Liver (tissue), 9 donors: Measurements from ENCODE around the gene CDC45. TPM values are rescaled to one million over a fixed set of nuclear protein-coding genes. Genes with fewer than 3 reads are reported as not detected.

ENCODE experiments used
- DNase-seq: peaks from one replicate; pipeline ENCODE4 v3.0.0-alpha.2; 2017; ENCODE audit warnings: low spot score
- H3K27ac ChIP-seq, 2 donors: one replicate each; pipeline ENCODE4 v1.7.0; 2013; ENCODE audit warnings: inconsistent platforms in 2 of 2, low read length in 2 of 2, control low read depth in 1 of 2, low read depth in 1 of 2, mild to moderate bottlenecking in 1 of 2
- H3K27me3 ChIP-seq, 4 donors: one replicate each; pipeline versions ENCODE4 v1.6.1 to v1.7.0; 2013; ENCODE audit warnings: low read length in 3 of 4, inconsistent platforms in 1 of 4, mild to moderate bottlenecking in 1 of 4, moderate library complexity in 1 of 4; ENCODE audit not compliant: control insufficient read depth in 4 of 4, insufficient read depth in 4 of 4
- H3K36me3 ChIP-seq, 4 donors: one replicate each; pipeline versions ENCODE4 v1.6.1 to v1.7.0; 2013; ENCODE audit warnings: low read length in 3 of 4, mild to moderate bottlenecking in 3 of 4, low read depth in 1 of 4, moderate library complexity in 1 of 4; ENCODE audit not compliant: control insufficient read depth in 4 of 4, insufficient read depth in 3 of 4
- H3K4me1 ChIP-seq, 4 donors: one replicate each; pipeline versions ENCODE4 v1.6.1 to v1.7.0; 2013; ENCODE audit warnings: low read length in 3 of 4, mild to moderate bottlenecking in 3 of 4, moderate library complexity in 1 of 4; ENCODE audit not compliant: control insufficient read depth in 4 of 4, insufficient read depth in 4 of 4
- H3K4me3 ChIP-seq, 3 donors: one replicate each; pipeline versions ENCODE4 v1.6.1 to v1.7.0; 2013; ENCODE audit warnings: low read length in 3 of 3, control low read depth in 1 of 3, low read depth in 1 of 3, mild to moderate bottlenecking in 1 of 3
- H3K9ac ChIP-seq, 2 donors: one replicate each; pipeline ENCODE4 v1.7.0; 2013; ENCODE audit warnings: low read length in 2 of 2, mild to moderate bottlenecking in 2 of 2, moderate library complexity in 2 of 2, control low read depth in 1 of 2, low read depth in 1 of 2
- H3K9me3 ChIP-seq, 4 donors: one replicate each; pipeline versions ENCODE4 v1.6.1 to v1.7.0; 2013; ENCODE audit warnings: low read length in 3 of 4; ENCODE audit not compliant: control insufficient read depth in 4 of 4
- ATF3 ChIP-seq: IDR thresholded peaks from 2 replicates; pipeline ENCODE4 v1.6.1; 2016; ENCODE audit warnings: antibody characterized with exemption
- EGR1 ChIP-seq, 2 donors: IDR thresholded peaks; 2 replicates each; pipeline ENCODE4 v1.6.1; 2016 to 2018; ENCODE audit warnings: antibody characterized with exemption in 2 of 2, low read depth in 2 of 2
- FOXA1 ChIP-seq: IDR thresholded peaks from 2 replicates; pipeline ENCODE4 v1.6.1; 2016; ENCODE audit warnings: antibody characterized with exemption
- FOXA2 ChIP-seq: IDR thresholded peaks from 2 replicates; pipeline ENCODE4 v1.6.1; 2016; ENCODE audit warnings: antibody characterized with exemption
- GABPA ChIP-seq, 2 donors: IDR thresholded peaks in 1 of 2; conservative IDR thresholded peaks in 1 of 2; 2 replicates each; pipeline ENCODE4 v1.6.1; 2016; ENCODE audit warnings: antibody characterized with exemption in 2 of 2, mild to moderate bottlenecking in 1 of 2, moderate library complexity in 1 of 2
- HNF4A ChIP-seq, 2 donors: conservative IDR thresholded peaks; 2 replicates each; pipeline ENCODE4 v1.6.1; 2016; ENCODE audit warnings: antibody characterized with exemption in 2 of 2, mild to moderate bottlenecking in 2 of 2
- HNF4G ChIP-seq: IDR thresholded peaks from 2 replicates; pipeline ENCODE4 v1.6.1; 2016; ENCODE audit warnings: antibody characterized with exemption
- JUND ChIP-seq, 2 donors: IDR thresholded peaks; 2 replicates each; pipeline ENCODE4 v1.6.1; 2016; ENCODE audit warnings: antibody characterized with exemption in 2 of 2
- MAX ChIP-seq: IDR thresholded peaks from 2 replicates; pipeline ENCODE4 v1.6.1; 2016; ENCODE audit warnings: antibody characterized with exemption
- NR2F2 ChIP-seq: IDR thresholded peaks from 2 replicates; pipeline ENCODE4 v1.6.1; 2016; ENCODE audit warnings: antibody characterized with exemption
- REST ChIP-seq: IDR thresholded peaks from 2 replicates; pipeline ENCODE4 v1.6.1; 2016; ENCODE audit warnings: antibody characterized with exemption, mild to moderate bottlenecking
- RXRA ChIP-seq, 2 donors: IDR thresholded peaks; 2 replicates each; pipeline ENCODE4 v1.6.1; 2017 to 2018; ENCODE audit warnings: antibody characterized with exemption in 2 of 2, mild to moderate bottlenecking in 1 of 2
- SP1 ChIP-seq: IDR thresholded peaks from 2 replicates; pipeline ENCODE4 v1.6.1; 2018; ENCODE audit warnings: antibody characterized with exemption, mild to moderate bottlenecking
- TAF1 ChIP-seq: conservative IDR thresholded peaks from 2 replicates; pipeline ENCODE4 v1.6.1; 2016; ENCODE audit warnings: antibody characterized with exemption, mild to moderate bottlenecking
- ZBTB33 ChIP-seq: IDR thresholded peaks from 2 replicates; pipeline ENCODE4 v1.6.1; 2016; ENCODE audit warnings: antibody characterized with exemption
- WGBS: extraction: QIAGEN DNeasy Blood & Tissue Kit; methylation state at CpG from one replicate; pipeline ENCODE4 v1.1.7; 2013; 5-methylcytosine and 5-hydroxymethylcytosine counted together
- polyA plus RNA-seq, 2 donors: library from polyadenylated mRNA; stranded (reverse) in 1 of 2; unstranded in 1 of 2; fragments of 200-250 nt in 1 of 2; fragments of >200 nt in 1 of 2; fragmentation: Nextera tagmentation in 1 of 2; extraction: Ambion mirVana in 1 of 2; gene quantifications; one replicate each; pipeline versions ENCODE4 v1.2.1 to v1.2.3, GENCODE V29; 2013 to 2015
- total RNA-seq, 2 donors: library from RNA; depleted of rRNA; stranded (reverse); fragments of >200 nt; gene quantifications; one replicate each; pipeline ENCODE4 v1.2.3, GENCODE V29; 2014
- TF ChIP-seq, protein P1 (sequence below): fragments of 150-350 bp; IDR thresholded peaks from 2 replicates; pipeline ENCODE4 v1.5.1; 2017; ENCODE audit warnings: improper control_type of control experiment, low read depth, low read length; ENCODE audit not compliant: missing input control
- donor health status: healthy.
- donor health status: healthy.
- donor health status: healthy.
- donor health status: healthy.
- donor health status: healthy.

Gene CDC45
- total and polyA plus RNA-seq, 4 donors, result 0.33 to 15.5 (median 0.94) TPM

DNA sequence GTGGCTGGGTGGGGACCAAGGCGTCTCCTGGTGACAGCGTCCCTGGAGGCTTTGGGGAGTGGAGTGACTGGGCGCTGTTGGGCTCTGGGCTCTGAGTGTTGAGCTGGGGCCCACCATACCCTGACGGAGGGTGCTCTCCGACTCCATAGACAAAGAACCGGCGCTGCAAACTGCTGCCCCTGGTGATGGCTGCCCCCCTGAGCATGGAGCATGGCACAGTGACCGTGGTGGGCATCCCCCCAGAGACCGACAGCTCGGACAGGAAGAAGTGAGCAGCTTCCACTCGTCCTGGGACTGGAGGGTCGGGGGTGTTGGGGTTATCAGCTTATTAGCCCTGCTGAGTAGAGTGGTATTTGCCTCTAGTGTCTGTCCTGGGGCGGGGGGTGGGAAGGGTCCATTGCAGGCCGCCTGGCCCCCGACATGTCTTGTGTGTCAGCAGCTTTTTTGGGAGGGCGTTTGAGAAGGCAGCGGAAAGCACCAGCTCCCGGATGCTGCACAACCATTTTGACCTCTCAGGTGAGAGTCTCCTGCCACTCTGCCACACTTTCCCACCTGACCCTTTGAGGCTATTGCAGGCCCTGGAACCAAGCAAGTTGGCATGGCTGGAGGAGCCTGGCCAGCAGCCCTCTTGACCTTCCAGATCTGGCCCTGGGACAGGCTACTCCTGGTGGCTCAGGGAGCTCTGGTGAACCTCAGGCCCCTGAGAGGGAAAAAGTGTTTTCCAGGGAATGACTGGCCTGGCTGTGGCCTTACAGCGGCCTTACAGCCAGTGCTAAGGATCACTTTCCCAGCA, 36.9 kb downstream of the CDC45 start:
- Histone ChIP-seq H3K4me1 (no peaks in the 10 kb centered on the region), H3K9me3 (no peaks in the 10 kb centered on the region), H3K36me3 (no peaks in the 10 kb centered on the region), H3K4me3 (no peak overlapping the region), H3K27me3 (no peaks in the 10 kb centered on the region), H3K27ac (no peak overlapping the region), H3K9ac (no peak overlapping the region)
- 92% methylated on average over 19 of the region's 19 CpGs for WGBS
- TF ChIP-seq JUND (IDR thresholded peaks at IDR 0.05) (no peak), SP1 (no peak), RXRA (IDR thresholded peaks at IDR 0.05) (no peak), REST (no peak), ZBTB33 (no peak), HNF4G (no peak), NR2F2 (no peak), MAX (no peak), TAF1 (no peak), GABPA (IDR thresholded peaks at IDR 0.05 in 1 of 2, conservative IDR thresholded peaks at IDR 0.05 in 1 of 2) (no peak), EGR1 (IDR thresholded peaks at IDR 0.05; ENCODE audit: low read depth in 2 of 2) (no peak), ATF3 (no peak), HNF4A (conservative IDR thresholded peaks at IDR 0.05) (no peak)
- TF ChIP-seq, protein P1, sequence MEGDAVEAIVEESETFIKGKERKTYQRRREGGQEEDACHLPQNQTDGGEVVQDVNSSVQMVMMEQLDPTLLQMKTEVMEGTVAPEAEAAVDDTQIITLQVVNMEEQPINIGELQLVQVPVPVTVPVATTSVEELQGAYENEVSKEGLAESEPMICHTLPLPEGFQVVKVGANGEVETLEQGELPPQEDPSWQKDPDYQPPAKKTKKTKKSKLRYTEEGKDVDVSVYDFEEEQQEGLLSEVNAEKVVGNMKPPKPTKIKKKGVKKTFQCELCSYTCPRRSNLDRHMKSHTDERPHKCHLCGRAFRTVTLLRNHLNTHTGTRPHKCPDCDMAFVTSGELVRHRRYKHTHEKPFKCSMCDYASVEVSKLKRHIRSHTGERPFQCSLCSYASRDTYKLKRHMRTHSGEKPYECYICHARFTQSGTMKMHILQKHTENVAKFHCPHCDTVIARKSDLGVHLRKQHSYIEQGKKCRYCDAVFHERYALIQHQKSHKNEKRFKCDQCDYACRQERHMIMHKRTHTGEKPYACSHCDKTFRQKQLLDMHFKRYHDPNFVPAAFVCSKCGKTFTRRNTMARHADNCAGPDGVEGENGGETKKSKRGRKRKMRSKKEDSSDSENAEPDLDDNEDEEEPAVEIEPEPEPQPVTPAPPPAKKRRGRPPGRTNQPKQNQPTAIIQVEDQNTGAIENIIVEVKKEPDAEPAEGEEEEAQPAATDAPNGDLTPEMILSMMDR, result no peak
- DNase-seq, result no peak

DNA sequence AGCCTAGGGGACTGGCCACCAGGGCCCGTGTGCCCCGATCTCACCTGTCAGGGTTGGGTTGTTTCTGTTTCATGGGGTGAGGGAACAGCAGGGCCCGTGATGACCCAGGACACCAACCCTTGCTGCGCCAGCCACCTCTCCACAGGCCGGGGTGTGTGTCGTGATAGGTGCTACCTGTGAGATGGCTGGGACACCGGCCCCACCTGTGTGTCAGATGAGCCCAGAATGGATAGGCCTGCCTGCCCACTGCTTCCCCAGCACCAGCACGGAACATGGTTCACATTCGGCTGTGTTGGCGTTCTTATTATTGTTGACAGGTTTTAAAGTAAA, 37.4 kb downstream of the CDC45 start:
- Histone ChIP-seq H3K27me3 (no peaks in the 10 kb centered on the region), H3K4me3 (no peak overlapping the region), H3K9ac (no peak overlapping the region), H3K36me3 (no peaks in the 10 kb centered on the region), H3K9me3 (no peaks in the 10 kb centered on the region), H3K4me1 (no peaks in the 10 kb centered on the region), H3K27ac (no peak overlapping the region)
- no peak for DNase-seq
- WGBS, result 97% methylated on average over 10 of the region's 10 CpGs
- TF ChIP-seq FOXA1, result no peak
- no peak for TF ChIP-seq REST
- no peak for TF ChIP-seq HNF4G
- no peak for TF ChIP-seq NR2F2
- TF ChIP-seq HNF4A (conservative IDR thresholded peaks at IDR 0.05), result no peak
- TF ChIP-seq FOXA2, result no peak
- TF ChIP-seq JUND (IDR thresholded peaks at IDR 0.05), result no peak
- TF ChIP-seq, protein P1, result no peak
- no peak for TF ChIP-seq ATF3
- no peak for TF ChIP-seq GABPA (IDR thresholded peaks at IDR 0.05 in 1 of 2, conservative IDR thresholded peaks at IDR 0.05 in 1 of 2)
- no peak for TF ChIP-seq RXRA (IDR thresholded peaks at IDR 0.05)
